Fibroblast of skin of abdomen (primary cell): ENCODE measurements around the gene HOXD3.

Experiments used
- DNase-seq: peaks from one replicate; pipeline ENCODE4 v3.0.0-alpha.2; 2013

Gene HOXD3

GRCh38 chr2:176162911-176163671, 6.0 kb downstream of the HOXD3 start:
- DNase-seq = no peak

GRCh38 chr2:176163672-176164056, 6.6 kb downstream of the HOXD3 start:
- DNase-seq = no peak

GRCh38 chr2:176164201-176164600, 7.1 kb downstream of the HOXD3 start:
- DNase-seq = no peak

- DNase-seq = no peak
Measured at GRCh38 chr2:176164611-176165369, 7.7 kb downstream of the HOXD3 start.

- DNase-seq = no peak
Measured at GRCh38 chr2:176165370-176166050, 8.4 kb downstream of the HOXD3 start.

GRCh38 chr2:176166272-176166671, 9.2 kb downstream of the HOXD3 start:
- peak; percentile 49 for DNase-seq

GRCh38 chr2:176167398-176167797, 10.3 kb downstream of the HOXD3 start:
- DNase-seq = peak; percentile 60

- no peak for DNase-seq
Measured at GRCh38 chr2:176169181-176169580, 12.1 kb downstream of the HOXD3 start.

- DNase-seq = no peak
Measured at GRCh38 chr2:176169711-176170110, 12.6 kb downstream of the HOXD3 start.

- DNase-seq = no peak
Measured at GRCh38 chr2:176170602-176171305, 13.6 kb downstream of the HOXD3 start.

- DNase-seq = peak; percentile 8
Measured at GRCh38 chr2:176171351-176172006, 14.4 kb downstream of the HOXD3 start.

- no peak for DNase-seq
Measured at GRCh38 chr2:176172007-176172894, 15.1 kb downstream of the HOXD3 start.

- no peak for DNase-seq
Measured at GRCh38 chr2:176172895-176173566, 15.9 kb downstream of the HOXD3 start.

GRCh38 chr2:176173567-176174381, 16.7 kb downstream of the HOXD3 start:
- no peak for DNase-seq

GRCh38 chr2:176174382-176174823, 17.3 kb downstream of the HOXD3 start:
- peak; percentile 45 for DNase-seq

GRCh38 chr2:176174824-176175708, 18.0 kb downstream of the HOXD3 start:
- peak; percentile 28 for DNase-seq

GRCh38 chr2:176175709-176176607, 18.9 kb downstream of the HOXD3 start:
- DNase-seq = no peak
